Muscle of arm (tissue), 12 donors: Measurements from ENCODE around the gene UQCRH. TPM values are rescaled to one million over a fixed set of nuclear protein-coding genes. Genes with fewer than 3 reads are reported as not detected.
"Not testable (repeated sequence)": the region's sequence is repeated elsewhere in the genome, so short reads cannot be mapped to it uniquely, and the experiment has no call there.

Experiments
- DNase-seq: peaks from one replicate; pipeline ENCODE4 v3.0.0-alpha.2; 2013
- polyA plus RNA-seq, 12 donors: library from polyadenylated mRNA; unstranded; fragments of 120-200 nt; gene quantifications; one replicate each; pipeline ENCODE4 v1.2.1, GENCODE V29; 2013; ENCODE audit not compliant: insufficient read length in 12 of 12

The UQCRH gene
- polyA plus RNA-seq, 12 donors = 227 to 307 (median 272) TPM; not detected in 1

- DNase-seq = no peak
These were observed 59.6 kb downstream of the UQCRH start for GRCh38 chr1:46363121-46363520.

GRCh38 chr1:46364612-46365011 lies 61.1 kb downstream of the UQCRH start:
- DNase-seq = no peak

GRCh38 chr1:46365796-46366195 lies 62.3 kb downstream of the UQCRH start:
- not testable (repeated sequence) for DNase-seq

Other genes starting within 250 kb of the UQCRH start
- 10 to 100 TPM in 11 of 12 donors, not detected in 1; 13.2 to 19.9 (median 17.4) TPM for gene PIK3R3, start 171.1 kb upstream of the UQCRH start, polyA plus RNA-seq
- 10 to 100 TPM in 1 of 12 donors, 1 to 10 TPM in 4, under 1 TPM in 6, not detected in 1; 0.48 to 30.1 (median 0.80) TPM for gene TSPAN1, start 128.6 kb upstream of the UQCRH start, polyA plus RNA-seq
- not detected for gene P3R3URF, start 127.2 kb upstream of the UQCRH start, polyA plus RNA-seq
- gene POMGNT1, start 105.3 kb upstream of the UQCRH start, polyA plus RNA-seq = 10 to 100 TPM in 11 of 12 donors, not detected in 1; 44.8 to 64.6 (median 48.3) TPM
- 1 to 10 TPM in 9 of 12 donors, under 1 TPM in 1, not detected in 2; 0.94 to 1.8 (median 1.2) TPM for gene LURAP1, start 100.4 kb upstream of the UQCRH start, polyA plus RNA-seq
- gene RAD54L, start 55.9 kb upstream of the UQCRH start, polyA plus RNA-seq = 1 to 10 TPM in 10 of 12 donors, not detected in 2; 3.7 to 8.7 (median 6.5) TPM
- gene LRRC41, start 82 bp upstream of the UQCRH start, polyA plus RNA-seq = 10 to 100 TPM in 11 of 12 donors, not detected in 1; 44.1 to 62.3 (median 57.2) TPM
- 10 to 100 TPM in 11 of 12 donors, not detected in 1; 13.8 to 16.1 (median 14.5) TPM for gene NSUN4, start 37.1 kb downstream of the UQCRH start, polyA plus RNA-seq
- 10 to 100 TPM in 11 of 12 donors, not detected in 1; 10.8 to 25.8 (median 17.5) TPM for gene FAAH, start 90.6 kb downstream of the UQCRH start, polyA plus RNA-seq
- gene DMBX1, start 186.1 kb downstream of the UQCRH start, polyA plus RNA-seq = under 1 TPM in 3 of 12 donors, not detected in 9; 0.04 to 0.07 (median 0.07) TPM
- under 1 TPM in 1 of 12 donors, not detected in 11; 0.22 TPM for gene KNCN, start 247.9 kb downstream of the UQCRH start, polyA plus RNA-seq